GM19463 (cell line): ENCODE data around the gene COQ9.
A peak's percentile ranks its signal among the peaks of the same experiment; 100 is the strongest.
"Not testable (repeated sequence)": the region's sequence is repeated elsewhere in the genome, so short reads cannot be mapped to it uniquely, and the experiment has no call there.

Source experiments
- ATAC-seq: cut with Tn5 transposase; IDR thresholded peaks from one replicate; pipeline ENCODE4 v1.9.1; 2021; ENCODE audit warnings: mild to moderate bottlenecking, moderate library complexity; ENCODE audit not compliant: unreplicated experiment

Gene COQ9

GRCh38 chr16:57484515-57485005 lies 37.3 kb downstream of the COQ9 start:
- ATAC-seq = no peak

- no peak for ATAC-seq
These were observed 38.0 kb downstream of the COQ9 start for GRCh38 chr16:57485091-57485915.

GRCh38 chr16:57485916-57486857 lies 38.9 kb downstream of the COQ9 start, which contains the start of gene DOK4:
TSS of gene DOK4 (minus strand) at chr16:57486493. CDS start at chr16:57479507, 6,986 bp downstream.
- peak; percentile 93 for ATAC-seq

GRCh38 chr16:57486858-57487834 lies 39.9 kb downstream of the COQ9 start:
- no peak for ATAC-seq

GRCh38 chr16:57489229-57489628 lies 42.0 kb downstream of the COQ9 start:
- no peak for ATAC-seq

- ATAC-seq = no peak
These were observed 46.5 kb downstream of the COQ9 start for GRCh38 chr16:57493767-57494166.

- no peak for ATAC-seq
These were observed 49.8 kb downstream of the COQ9 start for GRCh38 chr16:57497121-57497520.

GRCh38 chr16:57498031-57498430 lies 50.8 kb downstream of the COQ9 start:
- ATAC-seq = no peak

- not testable (repeated sequence) for ATAC-seq
These were observed 52.7 kb downstream of the COQ9 start for GRCh38 chr16:57499941-57500340.

GRCh38 chr16:57500578-57501111 lies 53.4 kb downstream of the COQ9 start:
- ATAC-seq = no peak

GRCh38 chr16:57501492-57501891 lies 54.2 kb downstream of the COQ9 start:
- no peak for ATAC-seq

- ATAC-seq = no peak
These were observed 54.9 kb downstream of the COQ9 start for GRCh38 chr16:57502048-57502775.

GRCh38 chr16:57503366-57503765 lies 56.1 kb downstream of the COQ9 start:
- ATAC-seq = no peak

- ATAC-seq = no peak
These were observed 56.7 kb downstream of the COQ9 start for GRCh38 chr16:57504001-57504400.

GRCh38 chr16:57504491-57504890 lies 57.2 kb downstream of the COQ9 start:
- no peak for ATAC-seq

GRCh38 chr16:57505169-57505568 lies 57.9 kb downstream of the COQ9 start:
- no peak for ATAC-seq

GRCh38 chr16:57507136-57508034 lies 60.1 kb downstream of the COQ9 start:
- no peak for ATAC-seq

GRCh38 chr16:57508035-57508425 lies 60.8 kb downstream of the COQ9 start:
- ATAC-seq = no peak
